HEK293 (cell line): ENCODE results near the gene FCHO1.

Experiments
- CTCF ChIA-PET: fragments of 350-600 bp; formaldehyde crosslinking; extraction: SDS; loops from one replicate; lab custom pipeline; 2021; ENCODE audit warnings: antibody characterized with exemption; lab: Yijun Ruan, JAX
- POLR2A ChIA-PET: fragments of 300-600 bp; formaldehyde crosslinking; extraction: SDS; loops from one replicate; lab custom pipeline; 2020; ENCODE audit warnings: antibody characterized with exemption, inconsistent platforms; lab: Yijun Ruan, JAX
- H3K27ac ChIP-seq: fragments of 200-500 bp; sonication (Bioruptor generic); 2 replicates; pipeline ENCODE4 v1.5.1; 2014; ENCODE audit warnings: low read depth, low read length, control low read depth, inconsistent platforms; ENCODE audit errors: extremely low read depth
- H3K36me3 ChIP-seq, 2 experiments: fragments of 200-500 bp in 1 of 2; sonication (Bioruptor generic) in 1 of 2; 1 replicate in 1 of 2; 2 replicates in 1 of 2; pipeline ENCODE4 v1.5.1; 2014 to 2017; ENCODE audit warnings: inconsistent platforms in 2 of 2, low read length in 2 of 2; ENCODE audit not compliant: control insufficient read depth in 2 of 2, insufficient read depth in 1 of 2
- H3K4me1 ChIP-seq: fragments of 200-500 bp; sonication (Bioruptor generic); 2 replicates; pipeline ENCODE4 v1.5.1; 2014; ENCODE audit warnings: mild to moderate bottlenecking, low read length, inconsistent platforms; ENCODE audit not compliant: control insufficient read depth, insufficient read depth
- H3K4me3 ChIP-seq: 2 replicates; pipeline ENCODE4 v1.5.1; 2011; ENCODE audit warnings: low read depth, mild to moderate bottlenecking, control low read depth, low read length, moderate library complexity
- H3K9me3 ChIP-seq: fragments of 200-500 bp; sonication (Bioruptor generic); 2 replicates; pipeline ENCODE4 v1.5.1; 2014; ENCODE audit warnings: low read depth, low read length, inconsistent platforms; ENCODE audit not compliant: control insufficient read depth, insufficient read depth
- BCL11B ChIP-seq: fragments of 450-650 bp; formaldehyde crosslinking; IDR thresholded peaks from 2 replicates; pipeline ENCODE4 v1.5.1; 2016; ENCODE audit warnings: low read depth, missing biosample characterization, missing genetic modification characterization
- FEZF1 ChIP-seq: fragments of 450-650 bp; formaldehyde crosslinking; IDR thresholded peaks from 2 replicates; pipeline ENCODE4 v1.5.1; 2016; ENCODE audit warnings: missing biosample characterization, missing genetic modification characterization
- GLIS1 ChIP-seq: fragments of 450-650 bp; formaldehyde crosslinking; IDR thresholded peaks from 2 replicates; pipeline ENCODE4 v1.5.1; 2016; ENCODE audit warnings: missing biosample characterization, missing genetic modification characterization
- GLIS2 ChIP-seq: fragments of 450-650 bp; formaldehyde crosslinking; IDR thresholded peaks from 2 replicates; pipeline ENCODE4 v1.5.1; 2016; ENCODE audit warnings: missing biosample characterization, missing genetic modification characterization
- IKZF3 ChIP-seq: fragments of 450-650 bp; IDR thresholded peaks from 2 replicates; pipeline ENCODE4 v1.5.0; 2018; ENCODE audit warnings: missing biosample characterization, mild to moderate bottlenecking, missing genetic modification characterization, moderate library complexity
- KLF10 ChIP-seq: fragments of 450-650 bp; IDR thresholded peaks from 2 replicates; pipeline ENCODE4 v1.5.1; 2018; ENCODE audit warnings: missing biosample characterization, mild to moderate bottlenecking, missing genetic modification characterization
- ZEB2 ChIP-seq: fragments of 450-650 bp; formaldehyde crosslinking; IDR thresholded peaks from 2 replicates; pipeline ENCODE4 v1.5.1; 2016; ENCODE audit warnings: missing biosample characterization, missing genetic modification characterization
- ZFHX2 ChIP-seq: fragments of 450-650 bp; formaldehyde crosslinking; conservative IDR thresholded peaks from 2 replicates; pipeline ENCODE4 v1.5.1; 2016; ENCODE audit warnings: missing biosample characterization, missing genetic modification characterization
- ZNF133 ChIP-seq: fragments of 450-650 bp; formaldehyde crosslinking; IDR thresholded peaks from 2 replicates; pipeline ENCODE4 v1.5.1; 2016; ENCODE audit warnings: missing biosample characterization, missing genetic modification characterization
- ZNF341 ChIP-seq: fragments of 450-650 bp; formaldehyde crosslinking; IDR thresholded peaks from 2 replicates; pipeline ENCODE4; 2016; ENCODE audit warnings: low read depth, missing biosample characterization, missing genetic modification characterization
- ZNF354C ChIP-seq: fragments of 450-650 bp; formaldehyde crosslinking; IDR thresholded peaks from 2 replicates; pipeline ENCODE4 v1.5.1; 2016; ENCODE audit warnings: missing biosample characterization, missing genetic modification characterization, low read depth, borderline replicate concordance
- ZNF548 ChIP-seq: fragments of 450-650 bp; formaldehyde crosslinking; IDR thresholded peaks from 2 replicates; pipeline ENCODE4 v1.5.1; 2016; ENCODE audit warnings: missing biosample characterization, missing genetic modification characterization
- ZNF654 ChIP-seq: fragments of 450-650 bp; formaldehyde crosslinking; IDR thresholded peaks from 2 replicates; pipeline ENCODE4 v1.5.1; 2016; ENCODE audit warnings: low read depth, missing biosample characterization, missing genetic modification characterization
- ZNF660 ChIP-seq: fragments of 450-650 bp; IDR thresholded peaks from 2 replicates; pipeline ENCODE4 v1.5.1; 2018; ENCODE audit warnings: missing biosample characterization, mild to moderate bottlenecking, missing genetic modification characterization
- ZNF701 ChIP-seq: fragments of 450-650 bp; formaldehyde crosslinking; IDR thresholded peaks from 2 replicates; pipeline ENCODE4 v1.5.1; 2016; ENCODE audit warnings: missing biosample characterization, missing genetic modification characterization
- ZNF776 ChIP-seq: fragments of 450-650 bp; formaldehyde crosslinking; IDR thresholded peaks from 2 replicates; pipeline ENCODE4 v1.5.0; 2017; ENCODE audit warnings: missing biosample characterization, missing genetic modification characterization, borderline replicate concordance
- ZSCAN30 ChIP-seq: fragments of 450-650 bp; IDR thresholded peaks from 2 replicates; pipeline ENCODE4 v1.5.1; 2018; ENCODE audit warnings: missing biosample characterization, mild to moderate bottlenecking, missing genetic modification characterization, moderate library complexity
- TF ChIP-seq, protein P1 (sequence below): fragments of 450-650 bp; formaldehyde crosslinking; IDR thresholded peaks from 2 replicates; pipeline ENCODE4 v1.5.1; 2016; ENCODE audit warnings: missing biosample characterization, missing genetic modification characterization
- TF ChIP-seq, protein P2 (sequence below): fragments of 450-650 bp; formaldehyde crosslinking; IDR thresholded peaks from 2 replicates; pipeline ENCODE4 v1.5.1; 2016; ENCODE audit warnings: missing biosample characterization, missing genetic modification characterization
- TF ChIP-seq, protein P3 (sequence below): fragments of 450-650 bp; formaldehyde crosslinking; optimal IDR thresholded peaks from 2 replicates; pipeline ENCODE3; 2016; ENCODE audit warnings: missing biosample characterization, mild to moderate bottlenecking, missing genetic modification characterization
- TF ChIP-seq, protein P4 (sequence below): fragments of 450-650 bp; formaldehyde crosslinking; IDR thresholded peaks from 2 replicates; pipeline ENCODE4 v1.5.1; 2017; ENCODE audit warnings: missing biosample characterization, missing genetic modification characterization
- TF ChIP-seq, protein P5 (sequence below): fragments of 450-650 bp; formaldehyde crosslinking; IDR thresholded peaks from 2 replicates; pipeline ENCODE4 v1.5.1; 2016; ENCODE audit warnings: missing biosample characterization, missing genetic modification characterization
- TF ChIP-seq, protein P6 (sequence below): fragments of 450-650 bp; formaldehyde crosslinking; IDR thresholded peaks from 2 replicates; pipeline ENCODE4 v1.5.1; 2016; ENCODE audit warnings: missing biosample characterization, missing genetic modification characterization, borderline replicate concordance

Gene FCHO1

DNA sequence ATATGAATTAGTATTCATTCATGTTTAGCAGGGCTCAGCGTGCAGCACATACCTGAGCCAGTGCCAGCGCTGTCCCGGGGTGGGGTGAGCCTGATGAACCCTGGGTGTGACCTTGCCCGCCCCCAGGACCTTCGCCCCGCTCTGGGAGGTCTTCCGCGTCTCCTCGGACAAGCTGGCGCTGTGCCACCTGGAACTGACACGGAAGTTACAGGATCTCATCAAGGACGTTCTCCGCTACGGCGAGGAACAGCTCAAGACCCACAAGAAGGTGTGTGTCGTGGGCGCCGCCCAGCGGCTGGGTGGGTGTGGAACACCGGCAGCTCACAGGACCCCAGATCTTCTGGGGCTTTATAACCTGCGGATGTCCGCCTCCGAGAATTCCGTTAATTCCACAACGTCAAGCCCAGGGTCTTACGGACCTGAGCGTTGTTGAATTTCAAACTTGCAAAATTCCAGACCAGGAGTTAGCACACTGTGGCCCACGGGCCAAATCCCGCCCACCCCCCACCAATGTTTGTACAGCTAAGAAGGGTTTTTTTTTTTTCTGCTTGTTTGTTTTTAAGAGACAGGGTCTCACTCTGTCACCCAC lies 15.4 kb downstream of the FCHO1 start:
- ChIA-PET POLR2A (interaction anchor here (0.5 to 1.2 kb wide), 7 partner anchors 19 to 368 kb away, joined by 3 to 7 read pairs (median 3); no protein-coding TSS in a partner anchor), CTCF (interaction anchor here (0.6 to 3.6 kb wide), 43 partner anchors 8 to 487 kb away, joined by 3 to 46 read pairs (median 4); partner anchors contain the start of genes MAP1S, PGLS and RPL18A)
- TF ChIP-seq ZNF660 (peak; percentile 83), KLF10 (tag by site-specific recombination) (no peak), GLIS2 (tag by site-specific recombination) (peak; percentile 59), FEZF1 (tag by site-specific recombination) (peak; percentile 11; the same call in 1 of the 2 replicates), ZEB2 (tag by site-specific recombination) (peak; percentile 54; the same call in 1 of the 2 replicates), ZSCAN30 (tag by site-specific recombination) (0 out of 2 replicates have a peak, but pooled peaks have one; percentile 18), ZNF548 (no peak), GLIS1 (tag by site-specific recombination) (peak; percentile 94), ZNF354C (no peak), ZNF701 (tag by site-specific recombination) (no peak), ZNF654 (peak; percentile 93), ZNF341 (tag by site-specific recombination) (peak; percentile 46; the same call in 1 of the 2 replicates), ZNF133 (tag by site-specific recombination) (no peak), IKZF3 (tag by site-specific recombination) (0 out of 2 replicates have a peak, but pooled peaks have one; percentile 60), ZFHX2 (tag by site-specific recombination) (peak; percentile 74), BCL11B (peak; percentile 62; the same call in 1 of the 2 replicates), ZNF776 (tag by site-specific recombination) (no peak)
- TF ChIP-seq, protein P1, sequence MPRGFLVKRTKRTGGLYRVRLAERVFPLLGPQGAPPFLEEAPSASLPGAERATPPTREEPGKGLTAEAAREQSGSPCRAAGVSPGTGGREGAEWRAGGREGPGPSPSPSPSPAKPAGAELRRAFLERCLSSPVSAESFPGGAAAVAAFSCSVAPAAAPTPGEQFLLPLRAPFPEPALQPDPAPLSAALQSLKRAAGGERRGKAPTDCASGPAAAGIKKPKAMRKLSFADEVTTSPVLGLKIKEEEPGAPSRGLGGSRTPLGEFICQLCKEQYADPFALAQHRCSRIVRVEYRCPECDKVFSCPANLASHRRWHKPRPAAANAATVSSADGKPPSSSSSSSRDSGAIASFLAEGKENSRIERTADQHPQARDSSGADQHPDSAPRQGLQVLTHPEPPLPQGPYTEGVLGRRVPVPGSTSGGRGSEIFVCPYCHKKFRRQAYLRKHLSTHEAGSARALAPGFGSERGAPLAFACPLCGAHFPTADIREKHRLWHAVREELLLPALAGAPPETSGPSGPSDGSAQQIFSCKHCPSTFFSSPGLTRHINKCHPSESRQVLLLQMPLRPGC (tag by site-specific recombination), result no peak
- TF ChIP-seq, protein P2, sequence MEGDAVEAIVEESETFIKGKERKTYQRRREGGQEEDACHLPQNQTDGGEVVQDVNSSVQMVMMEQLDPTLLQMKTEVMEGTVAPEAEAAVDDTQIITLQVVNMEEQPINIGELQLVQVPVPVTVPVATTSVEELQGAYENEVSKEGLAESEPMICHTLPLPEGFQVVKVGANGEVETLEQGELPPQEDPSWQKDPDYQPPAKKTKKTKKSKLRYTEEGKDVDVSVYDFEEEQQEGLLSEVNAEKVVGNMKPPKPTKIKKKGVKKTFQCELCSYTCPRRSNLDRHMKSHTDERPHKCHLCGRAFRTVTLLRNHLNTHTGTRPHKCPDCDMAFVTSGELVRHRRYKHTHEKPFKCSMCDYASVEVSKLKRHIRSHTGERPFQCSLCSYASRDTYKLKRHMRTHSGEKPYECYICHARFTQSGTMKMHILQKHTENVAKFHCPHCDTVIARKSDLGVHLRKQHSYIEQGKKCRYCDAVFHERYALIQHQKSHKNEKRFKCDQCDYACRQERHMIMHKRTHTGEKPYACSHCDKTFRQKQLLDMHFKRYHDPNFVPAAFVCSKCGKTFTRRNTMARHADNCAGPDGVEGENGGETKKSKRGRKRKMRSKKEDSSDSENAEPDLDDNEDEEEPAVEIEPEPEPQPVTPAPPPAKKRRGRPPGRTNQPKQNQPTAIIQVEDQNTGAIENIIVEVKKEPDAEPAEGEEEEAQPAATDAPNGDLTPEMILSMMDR (tag by site-specific recombination), result peak; percentile 87
- TF ChIP-seq, protein P3, sequence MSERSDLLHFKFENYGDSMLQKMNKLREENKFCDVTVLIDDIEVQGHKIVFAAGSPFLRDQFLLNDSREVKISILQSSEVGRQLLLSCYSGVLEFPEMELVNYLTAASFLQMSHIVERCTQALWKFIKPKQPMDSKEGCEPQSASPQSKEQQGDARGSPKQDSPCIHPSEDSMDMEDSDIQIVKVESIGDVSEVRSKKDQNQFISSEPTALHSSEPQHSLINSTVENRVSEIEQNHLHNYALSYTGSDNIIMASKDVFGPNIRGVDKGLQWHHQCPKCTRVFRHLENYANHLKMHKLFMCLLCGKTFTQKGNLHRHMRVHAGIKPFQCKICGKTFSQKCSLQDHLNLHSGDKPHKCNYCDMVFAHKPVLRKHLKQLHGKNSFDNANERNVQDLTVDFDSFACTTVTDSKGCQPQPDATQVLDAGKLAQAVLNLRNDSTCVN, result peak; percentile 25
- TF ChIP-seq, protein P4, sequence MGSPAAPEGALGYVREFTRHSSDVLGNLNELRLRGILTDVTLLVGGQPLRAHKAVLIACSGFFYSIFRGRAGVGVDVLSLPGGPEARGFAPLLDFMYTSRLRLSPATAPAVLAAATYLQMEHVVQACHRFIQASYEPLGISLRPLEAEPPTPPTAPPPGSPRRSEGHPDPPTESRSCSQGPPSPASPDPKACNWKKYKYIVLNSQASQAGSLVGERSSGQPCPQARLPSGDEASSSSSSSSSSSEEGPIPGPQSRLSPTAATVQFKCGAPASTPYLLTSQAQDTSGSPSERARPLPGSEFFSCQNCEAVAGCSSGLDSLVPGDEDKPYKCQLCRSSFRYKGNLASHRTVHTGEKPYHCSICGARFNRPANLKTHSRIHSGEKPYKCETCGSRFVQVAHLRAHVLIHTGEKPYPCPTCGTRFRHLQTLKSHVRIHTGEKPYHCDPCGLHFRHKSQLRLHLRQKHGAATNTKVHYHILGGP (tag by site-specific recombination), result no peak
- TF ChIP-seq, protein P5, sequence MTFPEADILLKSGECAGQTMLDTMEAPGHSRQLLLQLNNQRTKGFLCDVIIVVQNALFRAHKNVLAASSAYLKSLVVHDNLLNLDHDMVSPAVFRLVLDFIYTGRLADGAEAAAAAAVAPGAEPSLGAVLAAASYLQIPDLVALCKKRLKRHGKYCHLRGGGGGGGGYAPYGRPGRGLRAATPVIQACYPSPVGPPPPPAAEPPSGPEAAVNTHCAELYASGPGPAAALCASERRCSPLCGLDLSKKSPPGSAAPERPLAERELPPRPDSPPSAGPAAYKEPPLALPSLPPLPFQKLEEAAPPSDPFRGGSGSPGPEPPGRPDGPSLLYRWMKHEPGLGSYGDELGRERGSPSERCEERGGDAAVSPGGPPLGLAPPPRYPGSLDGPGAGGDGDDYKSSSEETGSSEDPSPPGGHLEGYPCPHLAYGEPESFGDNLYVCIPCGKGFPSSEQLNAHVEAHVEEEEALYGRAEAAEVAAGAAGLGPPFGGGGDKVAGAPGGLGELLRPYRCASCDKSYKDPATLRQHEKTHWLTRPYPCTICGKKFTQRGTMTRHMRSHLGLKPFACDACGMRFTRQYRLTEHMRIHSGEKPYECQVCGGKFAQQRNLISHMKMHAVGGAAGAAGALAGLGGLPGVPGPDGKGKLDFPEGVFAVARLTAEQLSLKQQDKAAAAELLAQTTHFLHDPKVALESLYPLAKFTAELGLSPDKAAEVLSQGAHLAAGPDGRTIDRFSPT, result 0 out of 2 replicates have a peak, but pooled peaks have one; percentile 14
- TF ChIP-seq, protein P6, sequence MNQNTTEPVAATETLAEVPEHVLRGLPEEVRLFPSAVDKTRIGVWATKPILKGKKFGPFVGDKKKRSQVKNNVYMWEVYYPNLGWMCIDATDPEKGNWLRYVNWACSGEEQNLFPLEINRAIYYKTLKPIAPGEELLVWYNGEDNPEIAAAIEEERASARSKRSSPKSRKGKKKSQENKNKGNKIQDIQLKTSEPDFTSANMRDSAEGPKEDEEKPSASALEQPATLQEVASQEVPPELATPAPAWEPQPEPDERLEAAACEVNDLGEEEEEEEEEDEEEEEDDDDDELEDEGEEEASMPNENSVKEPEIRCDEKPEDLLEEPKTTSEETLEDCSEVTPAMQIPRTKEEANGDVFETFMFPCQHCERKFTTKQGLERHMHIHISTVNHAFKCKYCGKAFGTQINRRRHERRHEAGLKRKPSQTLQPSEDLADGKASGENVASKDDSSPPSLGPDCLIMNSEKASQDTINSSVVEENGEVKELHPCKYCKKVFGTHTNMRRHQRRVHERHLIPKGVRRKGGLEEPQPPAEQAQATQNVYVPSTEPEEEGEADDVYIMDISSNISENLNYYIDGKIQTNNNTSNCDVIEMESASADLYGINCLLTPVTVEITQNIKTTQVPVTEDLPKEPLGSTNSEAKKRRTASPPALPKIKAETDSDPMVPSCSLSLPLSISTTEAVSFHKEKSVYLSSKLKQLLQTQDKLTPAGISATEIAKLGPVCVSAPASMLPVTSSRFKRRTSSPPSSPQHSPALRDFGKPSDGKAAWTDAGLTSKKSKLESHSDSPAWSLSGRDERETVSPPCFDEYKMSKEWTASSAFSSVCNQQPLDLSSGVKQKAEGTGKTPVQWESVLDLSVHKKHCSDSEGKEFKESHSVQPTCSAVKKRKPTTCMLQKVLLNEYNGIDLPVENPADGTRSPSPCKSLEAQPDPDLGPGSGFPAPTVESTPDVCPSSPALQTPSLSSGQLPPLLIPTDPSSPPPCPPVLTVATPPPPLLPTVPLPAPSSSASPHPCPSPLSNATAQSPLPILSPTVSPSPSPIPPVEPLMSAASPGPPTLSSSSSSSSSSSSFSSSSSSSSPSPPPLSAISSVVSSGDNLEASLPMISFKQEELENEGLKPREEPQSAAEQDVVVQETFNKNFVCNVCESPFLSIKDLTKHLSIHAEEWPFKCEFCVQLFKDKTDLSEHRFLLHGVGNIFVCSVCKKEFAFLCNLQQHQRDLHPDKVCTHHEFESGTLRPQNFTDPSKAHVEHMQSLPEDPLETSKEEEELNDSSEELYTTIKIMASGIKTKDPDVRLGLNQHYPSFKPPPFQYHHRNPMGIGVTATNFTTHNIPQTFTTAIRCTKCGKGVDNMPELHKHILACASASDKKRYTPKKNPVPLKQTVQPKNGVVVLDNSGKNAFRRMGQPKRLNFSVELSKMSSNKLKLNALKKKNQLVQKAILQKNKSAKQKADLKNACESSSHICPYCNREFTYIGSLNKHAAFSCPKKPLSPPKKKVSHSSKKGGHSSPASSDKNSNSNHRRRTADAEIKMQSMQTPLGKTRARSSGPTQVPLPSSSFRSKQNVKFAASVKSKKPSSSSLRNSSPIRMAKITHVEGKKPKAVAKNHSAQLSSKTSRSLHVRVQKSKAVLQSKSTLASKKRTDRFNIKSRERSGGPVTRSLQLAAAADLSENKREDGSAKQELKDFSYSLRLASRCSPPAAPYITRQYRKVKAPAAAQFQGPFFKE, result no peak

More for the DNA sequence above, 15.4 kb downstream of the FCHO1 start:
- no peaks in the 10 kb centered on the region for H3K36me3 ChIP-seq
- H3K4me1 ChIP-seq, result no peaks in the 10 kb centered on the region
- H3K27ac ChIP-seq, result no peak overlapping the region; the same call in 1 of the 2 replicates
- H3K9me3 ChIP-seq, result no peaks in the 10 kb centered on the region
- peak overlapping the region; percentile 37 for H3K4me3 ChIP-seq
